Activated T-cell treated with anti-CD3 and anti-CD28 coated beads for 1 hour (primary cell): Measurements from ENCODE around the gene CRAT.

Experiments
- DNase-seq: peaks from one replicate; pipeline ENCODE4 v3.0.0-alpha.2; 2020; ENCODE audit warnings: low read depth

Gene CRAT

DNA sequence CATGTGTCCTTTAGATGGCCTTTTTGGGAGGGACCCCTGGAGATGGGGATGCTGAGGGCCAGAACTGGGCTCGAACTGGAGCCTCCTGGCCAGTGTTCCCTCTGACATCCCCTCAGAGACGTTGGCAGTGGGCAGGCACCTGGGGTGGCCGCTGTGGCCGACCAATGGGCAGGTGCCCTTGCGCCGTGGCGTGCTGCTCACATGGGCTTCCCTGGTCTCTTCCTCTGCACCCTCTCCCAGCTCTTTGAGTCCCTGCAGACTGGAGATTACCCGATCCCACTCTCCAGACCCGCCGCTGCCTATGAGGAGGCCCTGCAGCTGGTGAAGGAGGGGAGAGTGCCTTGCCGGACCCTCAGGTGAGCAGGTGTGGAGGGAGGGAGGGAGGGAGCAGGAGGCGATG, 49.6 kb downstream of the CRAT start:
- no peak for DNase-seq

DNA sequence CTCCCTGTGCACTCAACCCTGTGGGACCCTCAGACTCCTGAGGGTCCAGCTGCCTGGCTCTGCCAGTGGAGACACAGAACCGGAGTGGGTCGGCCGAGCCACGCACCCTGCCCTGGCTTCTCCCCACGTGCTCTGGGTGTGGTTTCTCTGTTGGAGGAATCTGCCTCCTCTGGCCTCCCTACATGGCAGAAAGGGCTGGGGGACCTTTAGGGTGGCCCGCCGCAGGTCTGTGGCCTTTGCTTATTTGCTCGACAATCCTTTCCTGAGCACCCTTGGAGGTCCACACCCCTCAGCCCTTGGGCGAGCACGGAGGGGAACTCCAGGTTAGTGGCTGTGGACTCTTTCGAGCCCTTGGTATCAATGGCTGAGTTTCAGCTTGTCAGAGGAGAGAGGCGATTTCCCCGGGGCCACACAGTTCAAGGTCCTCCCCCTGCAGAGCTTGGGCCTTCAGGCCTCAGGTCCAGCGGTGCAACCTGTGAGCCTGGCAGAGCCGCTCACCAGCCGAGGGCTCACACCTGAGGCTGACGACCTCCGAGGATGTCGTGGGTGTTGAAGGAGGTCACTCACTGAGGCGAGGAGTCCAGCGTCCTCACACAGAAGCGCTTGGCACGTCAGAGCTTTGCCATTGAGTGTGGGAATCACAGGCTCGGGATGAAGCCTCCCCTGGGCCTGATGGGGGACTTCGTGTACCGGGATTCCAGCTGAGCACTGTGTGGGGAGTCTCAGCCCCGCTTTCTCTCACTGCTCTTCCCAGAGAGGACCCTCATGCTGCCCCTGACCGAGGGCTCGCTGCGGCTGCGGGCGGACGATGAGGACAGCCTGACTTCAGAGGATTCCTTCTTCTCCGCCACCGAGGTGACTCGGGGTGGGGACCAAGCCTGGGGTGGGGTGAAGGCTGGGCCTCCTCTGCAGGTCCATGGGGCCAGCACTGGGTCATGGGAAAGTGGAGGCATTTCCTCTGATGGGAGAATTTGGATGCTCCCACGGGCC, 50.5 kb downstream of the CRAT start:
- no peak for DNase-seq

DNA sequence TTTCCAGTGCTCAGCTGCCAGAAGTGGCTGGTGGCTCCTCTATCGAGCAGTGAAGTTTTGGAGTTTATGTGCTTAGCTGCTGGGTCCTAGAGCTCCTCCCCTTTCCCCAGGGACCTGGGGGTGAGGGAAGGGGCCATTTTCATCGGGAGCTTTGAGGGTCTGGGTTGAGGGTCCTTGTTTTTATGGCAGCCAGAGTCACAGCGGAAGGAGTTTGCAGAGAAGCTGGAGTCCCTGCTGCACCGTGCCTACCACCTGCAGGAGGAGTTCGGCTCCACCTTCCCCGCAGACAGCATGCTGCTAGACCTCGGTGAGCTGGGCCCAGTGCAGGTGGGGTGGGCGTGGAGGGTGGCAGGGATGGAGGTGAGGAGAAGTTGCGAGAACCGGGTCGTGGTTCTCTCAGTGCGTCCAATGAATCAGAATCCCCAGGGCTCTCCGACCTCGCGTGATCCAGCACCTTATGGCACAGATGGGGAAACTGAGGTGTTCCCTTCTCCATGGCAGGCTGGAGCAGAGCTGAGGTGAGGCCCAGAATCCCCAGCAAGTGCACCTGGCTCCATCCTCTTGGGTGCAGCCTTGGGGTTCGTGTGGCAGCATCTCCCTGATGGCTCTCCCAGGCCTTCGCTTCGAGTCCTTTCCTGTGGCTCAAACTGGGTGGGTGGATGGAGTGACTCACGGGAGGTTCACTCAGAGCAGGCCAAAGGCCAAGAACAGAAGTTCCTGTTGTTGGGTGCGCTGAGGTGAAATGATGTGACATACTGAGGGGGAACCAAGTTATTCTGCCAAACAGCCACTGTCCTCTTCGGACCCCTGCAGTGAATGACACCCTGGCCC, 51.4 kb downstream of the CRAT start:
- DNase-seq = no peak

DNA sequence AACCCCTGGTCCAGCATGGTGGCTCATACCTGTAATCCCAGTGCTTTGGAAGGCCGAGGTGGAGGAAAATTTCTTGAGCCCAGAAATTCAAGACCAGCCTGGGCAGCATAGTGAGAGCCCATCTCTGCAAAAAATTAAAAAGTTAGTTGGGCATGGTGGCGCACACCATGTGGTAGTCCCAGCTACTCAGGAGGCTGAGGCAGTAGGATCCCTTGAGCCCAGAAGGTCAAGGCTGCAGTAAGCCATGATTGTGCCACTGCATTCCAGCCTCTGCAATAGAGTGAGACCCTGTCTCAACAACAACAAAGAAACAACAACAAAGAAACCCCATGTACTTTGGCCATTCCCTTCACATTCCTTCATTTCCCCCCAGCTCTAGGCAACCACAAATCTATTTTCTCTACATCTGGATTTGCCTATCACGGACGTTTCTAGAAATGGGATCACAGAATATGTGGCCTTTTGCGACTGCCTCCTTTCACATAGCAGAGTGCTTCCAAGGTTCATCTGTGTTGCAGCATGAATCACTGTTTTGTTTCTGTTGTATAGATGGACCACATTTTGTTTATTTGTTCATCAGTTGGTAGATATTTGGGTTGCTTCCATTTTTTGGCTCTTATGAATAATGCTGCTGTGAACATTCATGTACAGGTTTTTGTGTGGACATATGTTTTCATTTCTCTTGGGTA, 56.3 kb downstream of the CRAT start:
- no peak for DNase-seq

DNA sequence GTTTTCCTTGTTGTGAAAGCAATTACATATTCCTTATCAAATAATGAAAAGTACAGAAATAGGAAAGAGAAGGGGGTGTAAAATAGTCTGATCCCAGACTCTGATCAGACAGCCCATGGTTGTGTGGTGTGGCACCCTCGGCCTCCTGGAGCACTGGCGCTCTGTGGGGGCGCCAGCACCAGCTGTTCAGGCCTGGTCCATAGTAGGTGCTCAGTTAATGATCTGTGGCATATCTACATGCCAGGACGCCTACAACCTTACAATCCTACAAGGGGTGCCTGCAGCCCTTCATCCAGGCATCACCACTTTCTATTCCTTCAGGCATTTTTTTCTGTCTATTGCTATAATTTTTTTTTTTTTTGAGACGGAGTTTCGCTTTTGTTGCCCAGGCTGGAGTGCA, 57.6 kb downstream of the CRAT start:
- DNase-seq = no peak

DNA sequence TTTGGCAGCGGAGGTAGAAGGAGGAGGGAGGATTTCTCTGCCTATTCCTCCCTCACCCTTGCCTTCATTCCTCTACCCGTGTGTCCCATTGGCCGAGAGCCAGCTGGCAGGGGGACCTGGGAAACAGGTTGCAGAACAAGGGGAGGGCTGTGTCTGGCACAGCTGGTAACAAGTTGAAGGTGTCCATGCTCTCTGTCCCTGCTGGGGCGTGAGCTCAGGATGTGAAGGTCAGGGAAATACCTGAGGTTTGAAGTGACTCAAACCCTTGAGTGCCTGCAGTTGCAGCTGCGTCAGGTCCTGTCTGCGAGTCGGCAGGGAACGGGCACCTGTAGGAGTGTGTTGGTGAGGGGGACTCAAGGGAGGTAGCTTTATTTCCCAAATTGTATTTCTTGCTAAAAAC, 58.0 kb downstream of the CRAT start:
- no peak for DNase-seq
